ENCODE measurements around the gene C2CD2.

DNA sequence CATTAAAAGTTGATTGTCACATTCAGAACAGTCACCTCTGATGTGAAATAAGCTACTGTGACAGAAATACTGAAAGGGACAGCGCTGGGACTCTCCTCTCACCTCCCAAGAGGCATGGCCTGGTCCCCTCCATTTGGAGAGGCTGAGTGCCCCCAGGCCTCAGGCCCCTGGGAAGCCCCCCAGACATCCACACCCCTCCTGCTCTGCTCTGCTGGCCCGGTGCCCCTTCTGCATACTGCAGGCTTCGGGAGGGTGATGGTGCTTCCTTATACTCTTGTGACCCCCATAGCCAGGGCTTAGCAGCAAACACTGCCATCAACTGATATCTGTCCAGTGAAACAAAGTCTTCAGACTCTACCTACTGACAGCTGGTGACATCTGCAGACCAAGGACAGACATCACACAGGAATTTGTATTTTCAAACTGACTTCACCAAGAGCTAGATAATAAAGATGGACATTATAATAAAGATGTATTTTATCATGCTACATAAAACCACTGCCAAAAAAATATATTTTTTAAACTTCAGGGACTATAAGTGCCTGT lies 36.9 kb downstream of the C2CD2 start:
- TF ChIP-seq PAX5 (IDR thresholded peaks at IDR 0.05; ENCODE audit: insufficient read depth, low read length, severe bottlenecking) (no peak), POLR2AphosphoS5 (IDR thresholded peaks at IDR 0.05; ENCODE audit: low read depth, low read length) (no peak), TAF1 (IDR thresholded peaks at IDR 0.05; ENCODE audit: low read depth, low read length) (no peak), POLR2A (IDR thresholded peaks at IDR 0.05; ENCODE audit: low read depth, low read length) (no peak)

All from GM12891 (cell line).